Right hindlimb (tissue), 1 donor: ENCODE measurements around the gene BGN.

Experiments used
- DNase-seq: peaks from one replicate; pipeline ENCODE4 v3.0.0-alpha.2; 2018

The BGN gene

DNA sequence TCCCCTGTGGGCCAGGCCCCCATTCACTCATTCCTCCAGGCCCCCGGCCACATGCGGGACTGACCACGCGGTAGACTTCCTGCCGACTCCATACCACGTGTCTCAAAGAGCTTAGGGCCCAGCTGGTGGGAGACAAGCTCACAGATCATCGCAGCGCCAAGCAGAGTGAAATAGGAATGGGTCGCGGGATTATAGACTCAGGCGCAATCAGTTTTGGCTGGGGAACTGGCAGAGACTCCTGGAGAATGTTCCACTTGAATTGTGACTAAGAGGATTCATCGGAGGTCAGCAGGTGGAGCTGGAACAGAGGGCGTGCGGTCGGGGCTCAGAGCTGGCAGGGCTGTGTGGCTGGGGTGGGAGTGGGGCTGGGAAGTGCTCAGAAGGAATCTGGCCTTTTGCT is 38.3 kb downstream of the BGN start:
- DNase-seq: no peak

DNA sequence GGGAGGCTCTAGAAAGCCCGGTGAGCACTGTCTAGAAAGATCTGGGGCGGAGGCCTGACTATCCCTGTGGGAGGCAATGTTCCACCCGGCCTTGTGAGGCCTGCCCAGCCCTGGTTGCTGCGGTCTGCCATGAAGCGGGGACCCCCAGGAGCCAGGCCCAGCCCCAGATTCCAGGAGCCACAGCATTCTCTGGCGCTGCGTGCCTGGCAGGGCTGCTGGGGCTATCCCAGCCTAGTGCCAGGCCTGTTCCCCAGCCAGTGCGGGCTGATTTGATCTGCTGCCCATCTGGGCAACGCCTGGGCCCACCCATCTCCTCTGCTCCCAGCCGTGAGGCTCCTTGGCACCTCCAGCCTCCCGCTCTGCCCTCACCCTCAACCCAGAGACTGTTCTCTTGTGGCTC is 42.3 kb downstream of the BGN start:
- DNase-seq: no peak

DNA sequence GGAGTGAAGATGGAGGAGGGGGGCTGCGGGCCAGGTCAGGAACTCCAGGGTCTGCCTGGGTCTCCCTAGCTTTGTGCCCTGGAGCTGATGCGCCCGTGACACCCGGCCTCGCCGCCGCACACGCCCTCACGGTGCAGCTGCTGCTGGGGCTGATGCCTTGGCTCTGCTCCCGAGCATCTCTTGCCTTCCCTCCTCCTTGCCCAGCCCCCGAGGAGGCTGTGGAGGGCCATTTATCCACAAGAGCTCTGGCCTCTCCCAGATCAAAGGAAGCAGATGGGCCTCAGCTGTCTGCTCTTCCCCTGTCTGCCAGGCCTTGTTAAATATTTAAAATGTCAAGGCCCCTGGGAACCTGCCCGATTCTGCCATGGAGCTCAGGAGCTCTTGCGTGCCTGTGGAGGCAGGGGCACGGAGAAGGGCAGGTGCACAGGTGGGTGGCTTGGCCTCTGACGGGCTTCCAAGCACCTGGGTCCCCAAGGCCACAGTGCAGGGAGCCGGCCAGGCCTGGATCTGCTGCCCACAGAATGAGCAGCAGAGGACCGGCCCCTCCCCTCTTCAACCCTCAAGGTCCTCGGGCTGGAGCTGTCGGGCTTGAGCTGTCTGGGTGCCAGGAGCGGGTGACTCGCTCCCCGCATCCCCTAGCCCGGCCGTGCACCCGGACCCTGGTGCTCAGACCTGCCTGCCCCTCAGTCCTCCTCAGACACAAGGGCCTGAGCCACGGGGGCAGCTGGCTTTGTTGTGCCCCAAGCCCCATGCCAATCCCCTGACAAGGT is 42.9 kb downstream of the BGN start:
- DNase-seq: peak; percentile 50

GRCh38 chrX:153538424-153538823 is 43.6 kb downstream of the BGN start:
- DNase-seq: no peak

- DNase-seq: peak; percentile 69
Observed at GRCh38 chrX:153539171-153539978, 44.6 kb downstream of the BGN start.

GRCh38 chrX:153539979-153540358 is 45.2 kb downstream of the BGN start:
- no peak for DNase-seq

DNA sequence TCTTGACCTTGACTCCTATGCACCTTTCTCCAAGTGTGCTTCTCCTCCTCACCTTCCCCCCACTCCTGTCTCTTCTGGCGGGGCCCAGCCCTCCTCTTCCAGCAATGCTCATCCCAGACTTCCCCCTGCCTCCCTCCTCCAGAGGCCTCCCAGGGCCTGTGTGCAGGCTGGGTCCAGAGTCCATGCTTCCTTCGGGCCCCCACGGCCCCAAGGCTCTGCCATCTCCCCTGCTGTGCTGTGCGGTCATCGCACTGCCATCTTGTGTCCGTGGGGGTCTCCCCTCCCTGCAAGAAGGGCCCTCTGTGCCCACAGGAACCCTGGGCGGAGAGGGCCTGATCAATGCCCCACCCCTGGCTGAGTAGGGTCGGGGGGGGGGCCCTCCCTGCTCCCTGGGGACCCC is 49.9 kb downstream of the BGN start:
- DNase-seq: no peak

- DNase-seq: no peak
Observed at GRCh38 chrX:153546386-153546785, 51.6 kb downstream of the BGN start.

DNA sequence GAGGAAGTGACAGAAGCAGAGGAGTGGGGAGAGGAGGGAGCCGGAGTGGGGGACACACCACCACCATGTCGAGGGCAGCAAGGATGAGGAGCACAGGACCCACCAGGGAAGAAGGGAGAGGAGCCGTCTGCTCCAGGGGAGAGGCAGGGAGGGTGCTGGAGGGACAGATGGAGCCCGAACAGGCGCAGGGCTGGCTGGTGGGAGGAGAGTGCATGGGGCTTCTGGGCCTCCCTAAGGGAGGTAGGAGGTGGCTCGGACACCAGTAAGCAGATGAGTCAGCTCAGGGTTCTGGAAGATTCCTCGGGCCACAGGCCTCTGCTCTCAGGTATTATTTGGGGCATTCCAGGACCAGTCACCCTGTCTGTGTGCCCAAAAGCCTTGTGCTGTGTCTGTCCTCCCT is 52.4 kb downstream of the BGN start:
- DNase-seq: no peak

DNA sequence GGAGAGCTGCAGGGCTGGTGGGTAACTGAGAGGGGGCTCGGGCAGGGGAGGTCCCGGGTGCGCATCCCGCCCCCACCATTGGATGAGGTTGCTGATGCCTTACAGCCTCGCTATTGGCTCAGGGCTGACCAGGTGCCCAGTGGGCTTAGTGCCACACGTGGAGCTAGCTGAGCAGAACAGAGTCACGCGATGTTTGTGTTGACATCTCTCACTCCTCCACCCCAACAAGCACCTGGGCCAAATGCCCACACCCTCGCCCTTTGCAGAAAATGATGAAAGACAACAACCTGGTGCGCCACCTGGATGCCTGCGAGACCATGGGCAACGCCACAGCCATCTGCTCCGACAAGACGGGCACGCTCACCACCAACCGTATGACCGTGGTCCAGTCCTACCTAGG is 54.5 kb downstream of the BGN start:
- no peak for DNase-seq

GRCh38 chrX:153549807-153550206 is 55.0 kb downstream of the BGN start:
- DNase-seq: no peak

GRCh38 chrX:153551135-153551534 is 56.4 kb downstream of the BGN start:
- DNase-seq: no peak

GRCh38 chrX:153554519-153555167 is 59.9 kb downstream of the BGN start:
- peak; percentile 68 for DNase-seq

GRCh38 chrX:153556767-153557166 is 62.0 kb downstream of the BGN start:
- no peak for DNase-seq

- no peak for DNase-seq
Observed at GRCh38 chrX:153557618-153558355, 63.0 kb downstream of the BGN start.
